Lower leg skin (tissue), 3 donors: Measurements from ENCODE around the gene ADGRG4.

Experiments
- CTCF ChIP-seq, 3 donors: fragments of 450-650 bp; IDR thresholded peaks; one replicate each; pipeline ENCODE4 v1.5.1; 2016; ENCODE audit warnings: antibody characterized with exemption in 3 of 3, mild to moderate bottlenecking in 3 of 3, moderate library complexity in 2 of 3
- POLR2A ChIP-seq, 2 donors: fragments of 450-650 bp; IDR thresholded peaks; one replicate each; pipeline ENCODE4 v1.6.1; 2016 to 2017; ENCODE audit warnings: antibody characterized with exemption in 2 of 2, mild to moderate bottlenecking in 1 of 2, moderate library complexity in 1 of 2

DNA sequence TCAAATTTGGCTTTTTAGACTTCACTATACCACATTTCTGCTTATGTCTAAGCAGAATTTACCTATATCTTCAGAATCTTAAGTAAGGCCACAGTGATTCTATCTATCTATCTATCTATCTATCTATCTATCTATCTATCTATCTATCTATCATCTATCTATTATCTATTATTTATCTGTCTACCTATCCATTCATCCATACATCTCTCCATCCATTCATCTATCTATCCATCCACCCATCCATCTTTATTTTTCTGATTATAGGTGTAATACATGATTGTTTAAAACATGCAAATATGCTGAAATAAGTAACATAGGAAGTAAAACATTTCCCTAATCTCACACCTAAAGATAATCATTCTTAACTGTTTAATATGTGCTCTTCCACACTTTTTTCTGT is 18.8 kb downstream of the ADGRG4 start:
- TF ChIP-seq CTCF (IDR thresholded peaks at IDR 0.05) = no peak
- no peak for TF ChIP-seq POLR2A (IDR thresholded peaks at IDR 0.05)
